Activated naive CD4-positive, alpha-beta T cell treated with anti-CD3 and anti-CD28 coated beads, Interleukin-2, amount 50 U/mL, for 24 hours (primary cell): Measurements from ENCODE around the gene CRHR1.

Source experiments
- H3K27ac Mint-ChIP-seq: one replicate; pipeline ENCODE4 v1.8.0; 2021; ENCODE audit warnings: mild to moderate bottlenecking, mixed read lengths
- H3K27me3 Mint-ChIP-seq: one replicate; pipeline ENCODE4 v1.8.0; 2021; ENCODE audit warnings: mixed read lengths
- H3K36me3 Mint-ChIP-seq: one replicate; pipeline ENCODE4 v1.8.0; 2021; ENCODE audit warnings: mixed read lengths
- H3K4me1 Mint-ChIP-seq: one replicate; pipeline ENCODE4 v1.8.0; 2021; ENCODE audit warnings: mixed read lengths
- H3K4me3 Mint-ChIP-seq: one replicate; pipeline ENCODE4 v1.8.0; 2021; ENCODE audit warnings: mild to moderate bottlenecking, mixed read lengths
- H3K9me3 Mint-ChIP-seq: one replicate; pipeline ENCODE4 v1.8.0; 2021; ENCODE audit warnings: mixed read lengths

Gene CRHR1

GRCh38 chr17:45821147-45821546, 37.0 kb downstream of the CRHR1 start:
- Mint-ChIP-seq H3K4me1 (peaks cover 4% of the 10 kb centered on the region), H3K36me3 (no peaks in the 10 kb centered on the region), H3K27ac (no peak overlapping the region), H3K27me3 (no peaks in the 10 kb centered on the region), H3K4me3 (no peak overlapping the region), H3K9me3 (no peaks in the 10 kb centered on the region)

DNA sequence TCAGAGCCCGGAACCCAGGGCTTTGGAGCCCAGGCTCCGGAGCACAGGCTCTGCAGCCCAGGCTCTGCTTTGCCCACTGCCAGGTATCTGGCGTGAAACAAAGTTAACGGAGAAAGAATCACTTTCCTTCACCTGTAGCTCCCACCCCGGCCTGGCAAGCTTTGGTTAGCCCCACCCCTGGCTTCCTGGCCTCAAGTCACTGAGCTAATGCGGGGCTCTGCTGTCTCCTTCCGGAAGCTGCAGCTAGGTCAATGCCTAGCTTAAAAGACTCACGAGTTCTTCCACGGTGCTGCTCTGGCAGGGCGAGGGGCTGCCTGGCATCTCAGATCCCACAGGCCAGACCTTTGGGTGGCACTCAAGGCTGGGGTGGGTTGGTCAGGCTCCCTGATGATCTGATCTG, 39.5 kb downstream of the CRHR1 start:
- H3K27me3 Mint-ChIP-seq: no peaks in the 10 kb centered on the region
- H3K4me1 Mint-ChIP-seq: peaks cover 4% of the 10 kb centered on the region
- H3K36me3 Mint-ChIP-seq: no peaks in the 10 kb centered on the region
- no peak overlapping the region for H3K4me3 Mint-ChIP-seq
- H3K27ac Mint-ChIP-seq: no peak overlapping the region
- H3K9me3 Mint-ChIP-seq: no peaks in the 10 kb centered on the region

DNA sequence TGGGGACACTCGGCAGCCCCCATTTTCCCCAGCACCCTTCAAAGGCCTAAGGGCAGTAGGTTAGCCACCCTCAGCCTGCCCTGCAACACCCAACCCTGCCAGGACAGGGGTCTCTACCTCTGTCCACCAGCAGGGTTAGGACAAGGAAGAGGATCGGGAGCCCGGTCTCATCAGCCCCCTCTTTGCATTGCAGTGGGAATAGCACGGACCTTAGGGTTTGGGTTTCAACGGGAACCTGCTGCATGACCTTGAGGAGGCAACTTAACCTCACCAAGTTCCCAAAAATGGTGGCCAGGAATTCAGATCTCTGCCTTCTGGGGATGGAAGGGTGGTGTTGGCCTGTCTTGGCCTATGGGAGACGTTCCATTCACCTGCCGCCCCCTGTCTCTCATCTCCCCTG, 40.4 kb downstream of the CRHR1 start:
- Mint-ChIP-seq H3K9me3 (no peaks in the 10 kb centered on the region), H3K36me3 (no peaks in the 10 kb centered on the region), H3K27me3 (no peaks in the 10 kb centered on the region), H3K4me1 (peaks cover 4% of the 10 kb centered on the region), H3K27ac (no peak overlapping the region), H3K4me3 (no peak overlapping the region)

DNA sequence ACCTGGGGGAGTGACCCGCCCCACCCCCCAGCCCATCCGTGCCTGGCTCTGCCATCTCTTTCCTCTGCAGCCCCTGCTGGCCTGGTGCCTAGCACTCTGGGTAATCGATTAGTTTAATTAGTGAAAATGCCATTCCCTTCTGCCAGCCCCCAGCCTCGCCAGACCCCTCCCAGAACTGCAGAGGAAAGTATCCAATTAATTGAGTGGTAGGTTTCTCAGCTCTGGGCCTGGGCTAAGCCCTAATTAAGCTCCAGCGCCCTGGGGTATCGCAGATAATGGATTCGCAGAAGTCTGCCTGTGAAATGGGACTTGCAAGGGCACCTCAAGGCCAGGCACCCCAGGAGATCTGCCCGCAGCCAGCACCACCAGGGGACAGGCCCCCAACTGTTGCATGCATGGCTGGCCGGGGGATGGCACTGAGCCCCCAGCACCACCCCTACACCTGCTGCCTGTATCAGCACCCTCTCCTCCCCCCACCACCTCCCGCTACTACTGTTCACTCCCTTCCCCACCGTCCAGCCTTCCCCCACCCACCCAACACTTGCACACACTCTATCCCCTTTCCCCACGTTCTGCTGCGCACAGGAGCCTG, 40.9 kb downstream of the CRHR1 start:
- no peaks in the 10 kb centered on the region for H3K9me3 Mint-ChIP-seq
- no peak overlapping the region for H3K27ac Mint-ChIP-seq
- H3K4me1 Mint-ChIP-seq: peaks cover 4% of the 10 kb centered on the region
- no peaks in the 10 kb centered on the region for H3K27me3 Mint-ChIP-seq
- H3K36me3 Mint-ChIP-seq: no peaks in the 10 kb centered on the region
- no peak overlapping the region for H3K4me3 Mint-ChIP-seq

DNA sequence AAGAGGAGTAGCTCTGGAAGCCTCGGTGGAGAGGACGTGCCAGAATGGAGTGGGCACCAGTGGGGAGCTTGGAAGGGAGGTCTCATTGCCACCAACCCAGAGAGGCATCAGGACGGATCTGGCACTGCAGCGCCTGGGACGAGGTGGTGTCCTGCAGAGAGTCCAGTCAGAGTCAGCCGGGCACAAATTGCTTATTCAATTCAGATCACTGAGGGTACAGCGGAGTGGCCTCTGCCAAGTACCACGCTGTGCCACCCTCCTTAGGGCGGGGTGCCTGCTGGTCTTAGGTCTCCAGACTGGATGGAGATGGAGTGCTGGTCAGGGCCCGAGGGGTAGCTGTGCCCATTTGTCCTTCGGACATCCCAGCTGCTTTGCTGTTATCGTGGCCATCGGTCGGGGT, 41.7 kb downstream of the CRHR1 start:
- Mint-ChIP-seq H3K9me3 (no peaks in the 10 kb centered on the region), H3K27ac (no peak overlapping the region)

DNA sequence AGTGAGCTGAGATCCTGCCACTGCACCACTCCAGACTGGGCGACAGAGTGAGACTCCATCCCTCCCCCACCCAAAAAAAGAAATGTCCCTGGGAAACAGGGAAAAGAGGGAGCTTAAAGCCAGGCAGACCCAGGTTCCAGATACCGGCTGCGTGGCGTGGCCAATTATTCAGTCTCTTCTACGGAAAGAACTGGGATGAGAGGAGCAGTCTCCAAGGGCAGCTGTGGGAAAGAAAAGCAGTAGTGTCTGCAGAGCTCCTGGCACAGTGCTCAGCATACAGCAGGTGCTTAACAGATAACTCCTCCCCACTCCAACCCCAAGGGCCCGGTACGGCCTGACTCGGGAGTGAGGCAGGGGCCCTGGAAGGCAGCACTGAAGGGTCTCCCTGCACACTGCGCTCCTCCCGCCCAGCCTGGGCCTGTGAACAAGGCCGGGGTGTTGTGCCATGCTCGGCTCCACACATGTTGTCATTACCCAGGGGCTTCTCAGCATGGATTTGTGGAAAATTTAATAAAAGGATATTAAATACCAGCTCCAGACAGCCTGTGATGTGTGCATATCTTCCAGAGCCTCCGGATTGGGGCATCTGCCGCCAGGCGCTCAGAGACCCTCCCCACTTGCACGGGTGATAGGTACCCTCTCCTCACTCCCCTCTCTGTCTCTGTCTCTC, 42.9 kb downstream of the CRHR1 start:
- Mint-ChIP-seq H3K36me3 (no peaks in the 10 kb centered on the region), H3K9me3 (no peaks in the 10 kb centered on the region), H3K4me1 (peaks cover 4% of the 10 kb centered on the region), H3K4me3 (no peak overlapping the region), H3K27ac (no peak overlapping the region), H3K27me3 (no peaks in the 10 kb centered on the region)

More for the DNA sequence above, 41.7 kb downstream of the CRHR1 start:
- no peak overlapping the region for H3K4me3 Mint-ChIP-seq
- H3K4me1 Mint-ChIP-seq: peaks cover 4% of the 10 kb centered on the region
- H3K27me3 Mint-ChIP-seq: no peaks in the 10 kb centered on the region
- no peaks in the 10 kb centered on the region for H3K36me3 Mint-ChIP-seq

GRCh38 chr17:45828171-45828570, 44.1 kb downstream of the CRHR1 start:
- Mint-ChIP-seq H3K4me1 (peaks cover 4% of the 10 kb centered on the region), H3K9me3 (no peaks in the 10 kb centered on the region), H3K36me3 (no peaks in the 10 kb centered on the region)

DNA sequence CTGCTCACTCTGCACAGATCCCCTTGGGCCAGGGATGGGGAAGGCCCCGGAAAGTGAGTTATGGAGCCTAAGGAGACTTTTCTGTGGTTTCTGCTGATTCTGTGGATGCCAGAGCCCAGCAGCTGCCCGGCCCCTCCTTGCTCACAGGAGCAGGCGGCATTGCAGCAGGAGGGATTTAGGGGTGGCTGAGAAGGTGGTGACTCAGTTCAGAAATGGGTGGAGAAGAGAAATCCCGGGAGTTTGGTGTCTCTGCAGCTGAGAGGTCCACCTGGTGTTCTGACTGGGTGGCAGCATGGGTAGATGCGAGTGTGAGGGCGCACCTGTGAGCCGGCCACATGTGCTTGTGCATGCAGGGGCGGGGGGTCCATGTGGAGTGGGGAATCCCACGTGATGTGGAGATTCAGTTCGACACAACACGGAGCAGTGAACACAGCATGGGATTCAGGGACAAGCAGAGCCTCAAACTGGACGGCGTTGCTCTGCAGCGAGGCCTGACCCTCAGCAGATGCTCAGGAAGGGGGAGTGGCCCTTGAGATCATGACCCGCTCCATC, 44.5 kb downstream of the CRHR1 start:
- Mint-ChIP-seq H3K27ac (no peak overlapping the region), H3K4me3 (no peak overlapping the region), H3K36me3 (no peaks in the 10 kb centered on the region), H3K4me1 (peaks cover 4% of the 10 kb centered on the region), H3K9me3 (no peaks in the 10 kb centered on the region), H3K27me3 (no peaks in the 10 kb centered on the region)

More at GRCh38 chr17:45828171-45828570, 44.1 kb downstream of the CRHR1 start:
- no peak overlapping the region for H3K27ac Mint-ChIP-seq
- H3K4me3 Mint-ChIP-seq: no peak overlapping the region
- no peaks in the 10 kb centered on the region for H3K27me3 Mint-ChIP-seq

DNA sequence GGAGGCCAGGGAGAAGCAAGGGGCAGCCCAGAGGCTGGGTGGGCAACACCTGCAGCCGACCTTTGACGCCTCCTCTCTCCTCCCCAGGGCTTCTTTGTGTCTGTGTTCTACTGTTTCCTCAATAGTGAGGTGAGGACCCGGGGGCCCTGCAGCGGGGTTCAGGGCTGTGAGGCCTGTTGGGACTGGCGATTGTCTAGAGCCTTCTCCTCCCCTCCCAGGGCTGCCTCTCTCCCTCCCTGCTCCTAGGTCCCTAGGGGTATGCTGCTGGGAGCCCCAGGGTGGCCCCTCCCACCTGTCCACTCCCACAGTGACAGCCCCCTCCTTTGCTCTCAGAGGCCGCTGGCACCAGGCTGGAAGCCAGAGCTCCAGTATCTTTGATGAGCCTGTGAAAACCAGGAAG, 49.8 kb downstream of the CRHR1 start:
- peak overlapping the region; percentile 35 for H3K27ac Mint-ChIP-seq
- no peaks in the 10 kb centered on the region for H3K36me3 Mint-ChIP-seq

GRCh38 chr17:45834471-45835396, 50.6 kb downstream of the CRHR1 start:
- Mint-ChIP-seq H3K9me3 (no peaks in the 10 kb centered on the region), H3K4me1 (no peaks in the 10 kb centered on the region), H3K27ac (no peak overlapping the region)

More for the DNA sequence above, 49.8 kb downstream of the CRHR1 start:
- Mint-ChIP-seq H3K27me3 (no peaks in the 10 kb centered on the region), H3K4me1 (no peaks in the 10 kb centered on the region), H3K4me3 (no peak overlapping the region), H3K9me3 (no peaks in the 10 kb centered on the region)

GRCh38 chr17:45835481-45835880, 51.4 kb downstream of the CRHR1 start:
- Mint-ChIP-seq H3K4me3 (no peak overlapping the region), H3K27ac (no peak overlapping the region), H3K9me3 (no peaks in the 10 kb centered on the region), H3K4me1 (no peaks in the 10 kb centered on the region), H3K36me3 (no peaks in the 10 kb centered on the region), H3K27me3 (no peaks in the 10 kb centered on the region)

More at GRCh38 chr17:45834471-45835396, 50.6 kb downstream of the CRHR1 start:
- Mint-ChIP-seq H3K4me3 (no peak overlapping the region), H3K27me3 (no peaks in the 10 kb centered on the region), H3K36me3 (no peaks in the 10 kb centered on the region)

DNA sequence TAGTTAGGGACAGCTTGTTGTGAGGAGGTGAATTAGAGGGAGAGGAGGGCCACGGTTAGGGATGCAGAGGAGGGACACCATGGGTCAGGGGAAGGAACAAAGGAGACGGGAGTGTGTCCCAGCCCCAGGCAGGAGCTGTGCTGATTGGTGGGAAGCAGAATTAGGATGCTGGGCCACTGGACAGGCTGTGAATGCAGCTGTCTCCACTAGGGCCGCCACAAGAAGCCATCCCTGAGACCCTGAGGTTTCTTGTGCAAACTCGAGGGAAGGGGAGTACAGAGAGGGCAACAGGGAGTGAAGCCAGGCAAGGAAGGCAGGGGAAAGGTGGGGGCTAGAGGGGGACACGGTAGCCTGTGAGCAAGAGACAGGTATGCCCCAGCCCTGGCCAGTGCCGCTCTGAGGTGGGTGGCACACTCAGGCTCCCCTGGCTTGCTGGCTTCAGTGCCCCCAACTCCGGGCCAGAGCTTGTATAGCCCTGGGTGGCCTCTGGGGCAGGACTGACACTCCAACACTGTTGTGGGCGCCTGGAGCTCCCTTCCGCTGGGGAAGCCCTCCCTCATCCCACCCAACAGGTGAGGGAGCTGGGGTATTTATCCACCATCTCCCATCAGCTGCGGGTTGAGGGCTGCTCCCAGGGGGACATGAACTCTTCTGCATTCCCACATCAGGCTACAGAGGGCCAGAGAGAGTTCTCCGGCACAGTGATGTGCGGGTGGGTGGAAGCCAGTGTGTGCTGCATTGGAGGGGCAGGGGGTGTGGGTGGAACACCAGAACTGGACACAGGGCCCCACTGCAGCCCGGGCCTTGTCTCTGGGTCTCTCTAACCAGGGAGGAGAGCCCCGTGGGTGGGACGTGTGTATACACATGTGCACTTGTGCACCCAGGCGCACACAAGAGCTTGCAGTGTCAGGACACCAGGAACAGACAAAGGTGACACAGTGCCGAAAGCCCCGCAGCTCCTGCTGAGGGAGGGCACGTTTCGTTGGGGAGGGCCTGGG, 52.2 kb downstream of the CRHR1 start:
- no peaks in the 10 kb centered on the region for H3K27me3 Mint-ChIP-seq
- no peaks in the 10 kb centered on the region for H3K36me3 Mint-ChIP-seq
- no peak overlapping the region for H3K4me3 Mint-ChIP-seq
- no peaks in the 10 kb centered on the region for H3K9me3 Mint-ChIP-seq
- H3K27ac Mint-ChIP-seq: no peak overlapping the region
- H3K4me1 Mint-ChIP-seq: no peaks in the 10 kb centered on the region

DNA sequence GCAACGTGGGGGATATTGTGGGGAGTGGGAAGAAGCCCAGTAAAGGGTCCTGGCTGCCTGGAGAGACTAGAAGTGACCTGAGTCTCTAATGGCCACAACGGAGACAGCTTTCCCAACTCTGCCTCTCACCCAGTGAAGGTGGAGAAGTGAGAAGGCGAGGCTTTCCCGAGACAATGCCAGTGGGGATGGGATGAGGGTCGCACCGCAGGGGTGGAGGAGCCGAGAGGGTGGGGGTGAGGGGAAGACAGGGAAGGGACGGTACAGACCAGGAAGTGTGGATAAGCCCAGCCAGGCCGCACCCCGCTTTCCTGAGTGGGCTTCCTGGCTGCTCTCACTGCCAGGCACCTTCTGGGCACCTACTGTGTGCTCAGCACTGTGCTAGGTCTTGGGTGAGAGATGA, 53.1 kb downstream of the CRHR1 start:
- no peak overlapping the region for H3K4me3 Mint-ChIP-seq
- H3K27ac Mint-ChIP-seq: no peak overlapping the region
- no peaks in the 10 kb centered on the region for H3K4me1 Mint-ChIP-seq
- no peaks in the 10 kb centered on the region for H3K9me3 Mint-ChIP-seq
- no peaks in the 10 kb centered on the region for H3K27me3 Mint-ChIP-seq
- H3K36me3 Mint-ChIP-seq: no peaks in the 10 kb centered on the region

GRCh38 chr17:45837603-45838002, 53.5 kb downstream of the CRHR1 start:
- Mint-ChIP-seq H3K9me3 (no peaks in the 10 kb centered on the region), H3K36me3 (no peaks in the 10 kb centered on the region), H3K27ac (no peak overlapping the region), H3K4me1 (no peaks in the 10 kb centered on the region), H3K4me3 (no peak overlapping the region), H3K27me3 (no peaks in the 10 kb centered on the region)
